ENCODE measurements around the gene DMRT1.

DNA sequence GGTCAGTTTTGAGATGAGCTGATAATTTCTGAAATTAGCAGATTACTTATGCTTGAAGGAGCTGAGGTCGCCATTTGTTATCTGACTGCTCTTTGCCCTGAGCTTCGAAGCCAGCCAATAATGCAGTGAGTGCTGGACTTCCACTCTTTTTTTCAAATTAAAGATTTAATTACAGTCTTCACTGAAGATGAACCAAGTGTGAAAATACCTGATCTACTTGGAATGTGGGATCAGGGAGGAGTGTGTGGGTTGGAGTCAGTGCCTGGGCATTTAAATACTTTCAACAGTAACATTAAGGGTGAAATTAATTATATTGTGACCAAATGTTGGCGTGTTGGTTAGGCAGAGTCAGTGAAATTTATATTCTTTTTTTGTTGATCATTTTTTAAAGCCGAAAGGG lies 111.0 kb downstream of the DMRT1 start:
- no peak for TF ChIP-seq CTCF (tag by site-specific recombination; IDR thresholded peaks at IDR 0.05)
- TF ChIP-seq KLF10 (tag by site-specific recombination; IDR thresholded peaks at IDR 0.05): no peak
- TF ChIP-seq, protein P1, sequence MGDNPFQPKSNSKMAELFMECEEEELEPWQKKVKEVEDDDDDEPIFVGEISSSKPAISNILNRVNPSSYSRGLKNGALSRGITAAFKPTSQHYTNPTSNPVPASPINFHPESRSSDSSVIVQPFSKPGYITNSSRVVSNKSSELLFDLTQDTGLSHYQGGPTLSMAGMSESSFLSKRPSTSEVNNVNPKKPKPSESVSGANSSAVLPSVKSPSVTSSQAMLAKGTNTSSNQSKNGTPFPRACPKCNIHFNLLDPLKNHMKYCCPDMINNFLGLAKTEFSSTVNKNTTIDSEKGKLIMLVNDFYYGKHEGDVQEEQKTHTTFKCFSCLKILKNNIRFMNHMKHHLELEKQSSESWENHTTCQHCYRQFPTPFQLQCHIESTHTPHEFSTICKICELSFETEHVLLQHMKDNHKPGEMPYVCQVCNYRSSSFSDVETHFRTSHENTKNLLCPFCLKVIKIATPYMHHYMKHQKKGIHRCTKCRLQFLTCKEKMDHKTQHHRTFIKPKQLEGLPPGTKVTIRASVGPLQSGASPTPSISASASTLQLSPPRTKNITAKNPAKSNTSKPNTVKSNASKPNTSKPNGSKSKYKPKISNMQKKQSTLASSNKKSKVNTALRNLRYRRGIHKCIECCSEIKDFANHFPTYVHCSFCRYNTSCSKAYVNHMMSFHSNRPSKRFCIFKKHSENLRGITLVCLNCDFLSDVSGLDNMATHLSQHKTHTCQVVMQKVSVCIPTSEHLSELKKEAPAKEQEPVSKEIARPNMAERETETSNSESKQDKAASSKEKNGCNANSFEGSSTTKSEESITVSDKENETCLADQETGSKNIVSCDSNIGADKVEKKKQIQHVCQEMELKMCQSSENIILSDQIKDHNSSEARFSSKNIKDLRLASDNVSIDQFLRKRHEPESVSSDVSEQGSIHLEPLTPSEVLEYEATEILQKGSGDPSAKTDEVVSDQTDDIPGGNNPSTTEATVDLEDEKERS (tag by site-specific recombination; IDR thresholded peaks at IDR 0.05): no peak
- TF ChIP-seq ZNF175 (tag by site-specific recombination; IDR thresholded peaks at IDR 0.05): no peak
- TF ChIP-seq ZNF518A (tag by site-specific recombination; conservative IDR thresholded peaks at IDR 0.05; ENCODE audit: low read depth): no peak
- no peak for TF ChIP-seq REST (tag by site-specific recombination; IDR thresholded peaks at IDR 0.05)
- TF ChIP-seq SETDB1 (IDR thresholded peaks at IDR 0.05; ENCODE audit: insufficient read length, low read length): no peak
- no peak for TF ChIP-seq ZNF292 (tag by site-specific recombination; IDR thresholded peaks at IDR 0.05; ENCODE audit: borderline replicate concordance, low read depth)
- TF ChIP-seq RBAK (tag by site-specific recombination; IDR thresholded peaks at IDR 0.05): no peak
- no peak for TF ChIP-seq ZNF510 (tag by site-specific recombination; IDR thresholded peaks at IDR 0.05; ENCODE audit: insufficient replicate concordance)
- no peak for TF ChIP-seq YY1 (tag by site-specific recombination; IDR thresholded peaks at IDR 0.05)
- TF ChIP-seq KLF16 (tag by site-specific recombination; IDR thresholded peaks at IDR 0.05): no peak
- TF ChIP-seq TRIM28 (IDR thresholded peaks at IDR 0.05; ENCODE audit: borderline replicate concordance, low read length): no peak

All from HEK293 (cell line).